ENCODE measurements around the gene NLRP7. TPM values are rescaled to one million over a fixed set of nuclear protein-coding genes. Genes with fewer than 3 reads are reported as not detected.
"Not testable (repeated sequence)": the region's sequence is repeated elsewhere in the genome, so short reads cannot be mapped to it uniquely, and the experiment has no call there.

NLRP7 gene
- polyA plus RNA-seq, 1 donor, result not detected

- not testable (repeated sequence) for DNase-seq (ENCODE audit: low read depth)
Measured at GRCh38 chr19:54919646-54920563, 27.4 kb downstream of the NLRP7 start.

GRCh38 chr19:54918499-54918898, 28.8 kb downstream of the NLRP7 start:
- DNase-seq (ENCODE audit: low read depth), result no peak

GRCh38 chr19:54916822-54917221, 30.5 kb downstream of the NLRP7 start:
- DNase-seq (ENCODE audit: low read depth), result no peak

- DNase-seq (ENCODE audit: low read depth), result not testable (repeated sequence)
Measured at GRCh38 chr19:54907899-54908298, 39.4 kb downstream of the NLRP7 start.

GRCh38 chr19:54906819-54907218, 40.5 kb downstream of the NLRP7 start:
- no peak for DNase-seq (ENCODE audit: low read depth)

GRCh38 chr19:54905803-54906511, 41.4 kb downstream of the NLRP7 start, which contains the start of gene NCR1:
TSS of gene NCR1 (plus strand) at chr19:54906148. CDS start at chr19:54906188, 40 bp downstream.
- no peak for DNase-seq (ENCODE audit: low read depth)

- DNase-seq (ENCODE audit: low read depth), result no peak
Measured at GRCh38 chr19:54905421-54905802, 41.9 kb downstream of the NLRP7 start.

GRCh38 chr19:54904261-54904660, 43.1 kb downstream of the NLRP7 start:
- DNase-seq (ENCODE audit: low read depth), result not testable (repeated sequence)

GRCh38 chr19:54903303-54903702, 44.0 kb downstream of the NLRP7 start:
- DNase-seq (ENCODE audit: low read depth), result no peak

- DNase-seq (ENCODE audit: low read depth), result no peak
Measured at GRCh38 chr19:54902061-54902460, 45.3 kb downstream of the NLRP7 start.

- DNase-seq (ENCODE audit: low read depth), result not testable (repeated sequence)
Measured at GRCh38 chr19:54901153-54901552, 46.2 kb downstream of the NLRP7 start.

- not testable (repeated sequence) for DNase-seq (ENCODE audit: low read depth)
Measured at GRCh38 chr19:54899646-54900045, 47.7 kb downstream of the NLRP7 start.

- not testable (repeated sequence) for DNase-seq (ENCODE audit: low read depth)
Measured at GRCh38 chr19:54898685-54899084, 48.6 kb downstream of the NLRP7 start.

- DNase-seq (ENCODE audit: low read depth), result no peak
Measured at GRCh38 chr19:54896036-54896435, 51.3 kb downstream of the NLRP7 start.

GRCh38 chr19:54894106-54894505, 53.2 kb downstream of the NLRP7 start:
- DNase-seq (ENCODE audit: low read depth), result not testable (repeated sequence)

GRCh38 chr19:54893406-54893805, 53.9 kb downstream of the NLRP7 start:
- DNase-seq (ENCODE audit: low read depth), result no peak

- DNase-seq (ENCODE audit: low read depth), result no peak
Measured at GRCh38 chr19:54889566-54889965, 57.8 kb downstream of the NLRP7 start.

- DNase-seq (ENCODE audit: low read depth), result no peak
Measured at GRCh38 chr19:54888239-54888638, 59.1 kb downstream of the NLRP7 start.

GRCh38 chr19:54883228-54883627, 64.1 kb downstream of the NLRP7 start:
- DNase-seq (ENCODE audit: low read depth), result no peak

GRCh38 chr19:54882758-54883157, 64.6 kb downstream of the NLRP7 start:
- no peak for DNase-seq (ENCODE audit: low read depth)

- no peak for DNase-seq (ENCODE audit: low read depth)
Measured at GRCh38 chr19:54881884-54882283, 65.4 kb downstream of the NLRP7 start.

- no peak for DNase-seq (ENCODE audit: low read depth)
Measured at GRCh38 chr19:54877471-54877870, 69.9 kb downstream of the NLRP7 start.

- no peak for DNase-seq (ENCODE audit: low read depth)
Measured at GRCh38 chr19:54875506-54875905, 71.8 kb downstream of the NLRP7 start.

All from forelimb muscle (tissue), 1 donor.